Head of caudate nucleus (tissue), 42 donors: Measurements from ENCODE around the gene LDLRAD3.

Experiments used
- DNase-seq, 42 donors: peaks; one replicate each; pipeline versions ENCODE4 v3.0.0 to v3.0.0-alpha.2; 2020 to 2021; ENCODE audit warnings: mixed read lengths in 7 of 42
- intact Hi-C: fragments of 100-400 bp; cut with DNase I; formaldehyde crosslinking; loops from one replicate; pipeline ENCODE4 v1.15.0; 2022

LDLRAD3 gene

DNA sequence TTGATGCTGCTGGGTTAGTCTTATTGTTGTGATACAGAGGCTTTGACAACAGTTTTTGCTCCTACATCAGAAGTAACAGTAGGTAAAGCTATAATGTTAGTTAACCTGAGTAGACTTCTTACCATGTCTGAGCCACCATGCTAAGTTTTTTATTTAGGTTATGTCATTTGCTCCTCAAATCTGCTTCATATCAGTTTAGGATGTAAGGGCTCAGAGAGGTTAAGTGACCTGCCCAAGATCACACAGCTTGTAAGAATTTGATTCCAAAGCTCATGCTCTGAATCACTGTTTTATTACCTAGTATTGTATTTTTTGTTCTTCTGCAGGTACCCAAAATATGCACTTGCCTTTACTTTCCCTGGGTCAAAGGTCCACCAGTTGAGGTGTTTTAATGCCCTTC lies 183.7 kb downstream of the LDLRAD3 start:
- no peak for DNase-seq
- intact Hi-C loops: no loop called here

DNA sequence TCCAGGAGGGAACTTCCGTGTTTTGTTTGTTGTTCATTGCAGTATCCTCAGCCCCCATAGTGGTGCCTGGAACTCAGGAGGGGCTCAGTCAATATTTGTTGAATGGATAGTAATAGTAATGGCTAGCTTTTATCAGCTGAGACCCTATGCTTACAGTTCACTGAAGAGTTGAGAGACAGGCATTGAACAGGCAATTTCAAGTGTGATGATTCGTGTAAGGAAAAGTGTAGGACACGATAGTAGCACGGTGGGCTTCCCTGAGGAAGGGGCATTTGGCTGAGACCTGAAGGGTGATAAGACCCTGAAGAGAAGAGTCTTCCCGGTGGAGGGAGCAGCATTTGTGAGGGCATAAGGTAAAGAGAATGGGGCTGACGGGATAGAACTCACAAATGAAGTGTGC lies 186.1 kb downstream of the LDLRAD3 start:
- DNase-seq: no peak
- intact Hi-C loops: loop anchor here (5.0 kb wide), 3 partner anchors 93 to 513 kb away; partner anchors contain the start of gene FJX1

DNA sequence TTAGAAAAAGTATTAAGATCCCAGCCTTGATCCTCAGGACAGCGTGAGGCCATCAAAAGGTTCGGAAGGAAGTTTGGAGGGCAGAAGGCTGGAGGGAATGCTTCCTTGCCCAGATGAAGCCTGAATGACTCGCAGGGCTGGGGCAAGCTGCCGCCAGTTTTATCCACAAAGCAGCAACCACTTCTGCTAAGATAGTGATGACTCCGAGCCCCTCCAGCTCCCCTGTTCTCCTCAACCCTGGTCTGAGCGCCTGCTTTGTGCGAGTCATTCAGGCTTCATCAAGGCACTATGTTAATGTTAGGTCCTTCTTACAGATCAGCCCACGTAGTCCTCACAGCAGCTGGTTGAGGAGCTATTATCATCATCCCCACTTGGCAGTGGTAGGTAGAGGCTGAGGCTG lies 186.5 kb downstream of the LDLRAD3 start:
- DNase-seq: no peak
- intact Hi-C loops: loop anchor here (5.0 kb wide), 3 partner anchors 93 to 513 kb away; partner anchors contain the start of gene FJX1

DNA sequence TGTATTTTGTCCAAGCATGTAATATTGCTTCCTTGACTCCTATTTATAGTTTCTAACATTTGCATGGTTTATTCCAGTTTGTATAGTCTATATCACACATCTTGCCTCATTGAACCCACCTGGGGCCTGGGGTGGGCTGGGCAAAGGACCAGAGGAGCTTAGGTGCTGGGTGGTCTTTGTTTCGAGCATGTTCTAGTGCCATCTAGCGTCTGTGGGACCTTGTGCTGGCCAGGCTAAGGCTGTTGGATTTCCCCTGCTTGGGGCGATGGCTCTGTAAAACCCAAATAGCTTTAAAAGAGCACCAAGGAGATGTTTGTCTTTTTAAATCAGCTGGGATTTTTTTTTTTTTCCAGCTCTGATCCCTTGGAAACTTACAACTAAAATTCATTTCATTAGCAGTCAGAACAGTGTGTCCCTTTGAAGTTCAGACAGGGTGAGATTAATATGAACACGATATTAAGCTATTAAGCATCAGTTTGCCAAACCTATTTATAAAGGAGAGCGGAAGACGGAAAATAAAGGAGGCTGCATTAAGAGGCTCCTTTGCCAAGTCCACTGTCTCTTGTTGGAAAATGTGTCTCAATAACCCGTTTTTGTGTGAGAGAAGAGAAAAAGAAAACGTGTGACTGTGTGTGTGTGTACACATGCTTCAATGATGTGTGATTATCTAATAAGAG lies 188.0 kb downstream of the LDLRAD3 start:
- intact Hi-C loops: loop anchor here (5.0 kb wide), 3 partner anchors 95 to 515 kb away; partner anchors contain the start of gene FJX1
- DNase-seq: peak in 41 of 42 donors; percentile 42 to 88 (median 69)

DNA sequence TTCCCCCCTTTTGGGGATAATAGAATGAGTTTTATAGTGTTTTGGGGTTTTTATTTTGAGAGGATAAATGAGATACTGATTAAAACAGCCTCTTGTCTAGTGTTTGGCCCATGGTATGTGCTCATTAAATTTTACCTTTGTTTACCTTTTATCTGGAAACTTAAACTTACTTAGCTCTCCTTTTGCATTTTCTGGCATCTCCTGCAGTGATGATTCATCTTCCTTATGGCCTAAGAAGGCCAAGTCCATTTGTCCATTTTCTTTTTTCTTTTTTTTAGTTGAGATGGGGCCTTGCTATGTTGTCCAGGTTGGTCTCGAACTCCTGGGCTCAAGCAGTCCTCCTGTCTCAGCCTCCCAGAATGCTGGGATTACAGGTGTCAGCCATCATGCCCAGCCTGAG lies 189.1 kb downstream of the LDLRAD3 start:
- DNase-seq: no peak
- intact Hi-C loops: loop anchor here (5.0 kb wide), 3 partner anchors 96 to 516 kb away; partner anchors contain the start of gene FJX1

DNA sequence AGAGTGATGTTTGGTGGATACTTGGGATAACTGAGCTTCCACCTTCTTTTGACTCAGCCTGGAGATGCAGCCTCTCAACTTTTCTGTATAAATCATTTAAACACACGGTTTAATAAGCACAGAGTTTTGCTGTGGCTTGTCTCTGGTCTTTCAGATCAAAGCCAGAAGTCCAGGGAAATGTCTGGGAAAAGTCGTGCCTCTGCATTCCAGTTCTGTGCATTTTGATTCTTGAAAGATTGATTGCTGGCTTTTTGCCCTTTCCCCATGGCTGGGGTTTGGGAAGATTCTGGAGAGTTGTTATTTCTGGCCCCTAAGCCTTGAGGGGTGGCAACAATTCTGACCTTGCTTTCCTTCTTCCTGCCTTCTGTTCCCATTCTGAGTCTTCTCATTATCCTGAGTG lies 191.2 kb downstream of the LDLRAD3 start:
- intact Hi-C loops: no loop called here
- DNase-seq: no peak

DNA sequence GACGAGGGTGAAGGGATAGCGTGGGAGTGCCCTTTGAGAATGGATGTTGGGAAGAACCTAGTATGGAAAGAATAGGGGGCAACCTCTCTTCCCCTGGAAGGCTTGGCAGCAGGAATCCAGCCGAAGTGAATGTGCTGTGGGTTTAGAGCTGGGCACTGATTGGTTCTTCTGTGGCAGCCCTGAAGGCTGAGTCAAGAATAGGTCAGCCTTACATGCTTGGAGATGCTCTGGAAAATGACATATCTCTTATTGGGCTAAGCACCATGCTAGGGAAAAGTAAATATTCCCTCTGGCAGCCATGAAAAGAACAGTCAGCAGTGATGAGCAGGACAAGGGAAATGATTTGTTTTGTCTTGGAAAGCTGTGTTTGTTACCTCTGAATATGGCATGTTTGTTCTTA lies 195.9 kb downstream of the LDLRAD3 start:
- DNase-seq: no peak
- intact Hi-C loops: no loop called here

DNA sequence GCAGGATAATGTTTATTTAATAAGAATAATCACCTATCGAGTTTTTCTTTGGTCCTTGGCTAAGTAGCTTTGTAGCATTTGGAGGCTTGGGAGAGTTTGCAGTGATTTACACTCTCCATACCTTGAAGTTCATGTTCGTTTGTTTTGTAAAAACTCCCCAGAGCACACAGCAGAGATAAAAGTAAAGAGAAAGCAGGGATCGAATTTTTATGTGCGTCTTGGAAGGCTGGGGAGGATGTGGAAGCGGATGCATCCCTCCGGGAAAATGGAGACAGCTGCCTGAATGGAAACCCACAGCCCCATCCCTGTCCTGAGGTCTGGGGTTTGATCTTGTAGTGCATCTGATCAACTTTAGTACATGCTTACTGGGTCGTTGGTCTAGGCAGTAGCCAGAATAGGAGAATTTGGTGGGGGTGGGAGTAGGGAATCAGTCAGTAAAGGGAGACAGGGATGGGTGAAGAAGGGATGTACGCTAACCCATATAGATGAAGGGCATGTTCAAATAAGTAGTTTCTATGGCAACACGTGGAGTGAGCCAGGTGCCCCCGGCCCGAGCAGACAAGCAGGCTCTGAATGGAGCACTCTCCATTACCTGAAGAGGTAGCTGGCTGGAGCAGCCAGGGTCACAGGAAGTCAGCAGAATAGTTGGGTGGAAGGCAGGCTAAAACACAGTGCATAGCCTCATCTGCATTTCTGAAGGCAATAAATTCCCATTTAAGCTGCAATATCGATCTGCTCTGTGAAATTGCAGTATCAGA lies 197.5 kb downstream of the LDLRAD3 start:
- intact Hi-C loops: no loop called here
- no peak for DNase-seq

DNA sequence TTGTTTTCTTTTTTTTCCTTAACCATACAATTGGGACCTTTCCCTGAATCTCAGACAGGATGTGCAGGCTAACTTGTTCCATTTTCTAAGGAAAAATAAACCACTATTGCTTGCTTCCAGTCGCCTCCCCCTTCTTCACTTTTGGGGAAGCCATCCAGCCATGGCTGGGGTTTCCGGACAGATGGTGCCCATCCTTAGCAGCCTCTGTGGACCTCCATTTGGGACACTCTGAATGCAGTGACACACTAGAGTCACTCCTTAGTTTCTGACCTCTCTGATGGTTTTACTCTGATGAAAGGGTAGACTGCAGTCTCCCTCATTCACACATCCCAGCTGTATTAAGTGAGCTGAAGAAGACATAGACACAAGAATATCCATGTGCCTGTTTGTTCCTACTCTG lies 198.1 kb downstream of the LDLRAD3 start:
- no peak for DNase-seq
- intact Hi-C loops: no loop called here

DNA sequence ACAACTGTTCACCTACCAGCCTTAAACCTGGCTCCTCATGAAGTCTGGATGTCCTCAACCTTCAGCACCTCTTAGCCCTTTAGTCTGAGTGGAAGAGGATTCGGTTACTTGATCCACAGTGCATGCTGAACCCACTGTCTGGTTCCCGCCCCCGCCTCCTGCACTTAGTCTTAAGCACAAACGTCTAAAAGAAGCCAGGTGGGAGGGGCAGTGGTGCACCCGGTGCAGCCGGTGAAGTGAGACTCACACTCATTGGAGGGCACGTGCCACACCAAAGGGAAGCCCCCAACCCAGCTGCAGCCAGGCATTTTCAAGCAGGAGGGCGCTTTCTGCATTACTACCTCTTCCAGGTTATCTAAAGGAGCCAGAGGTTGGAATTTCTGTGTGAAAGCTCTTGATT lies 198.6 kb downstream of the LDLRAD3 start:
- intact Hi-C loops: no loop called here
- peak in 2 of 42 donors; percentile 12 to 21 for DNase-seq

DNA sequence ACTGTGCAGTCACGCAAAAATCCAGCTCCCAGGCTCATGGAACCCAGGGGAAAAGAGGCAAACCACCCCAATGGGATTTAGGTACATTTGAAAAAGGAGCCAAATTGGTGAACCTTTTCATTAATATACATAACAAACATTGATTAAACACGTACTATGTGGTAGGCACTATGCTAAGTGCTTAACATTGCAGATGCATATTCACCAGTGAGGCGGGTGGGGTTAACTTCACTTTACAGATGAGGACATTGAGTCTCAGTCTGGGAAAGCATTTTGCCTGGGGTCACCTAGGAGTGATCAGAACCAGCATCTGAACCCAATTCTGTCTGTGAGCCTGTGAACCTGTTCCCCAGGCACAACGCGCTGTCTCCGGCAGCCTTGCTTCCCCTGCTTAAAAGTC lies 199.0 kb downstream of the LDLRAD3 start:
- intact Hi-C loops: no loop called here
- no peak for DNase-seq

DNA sequence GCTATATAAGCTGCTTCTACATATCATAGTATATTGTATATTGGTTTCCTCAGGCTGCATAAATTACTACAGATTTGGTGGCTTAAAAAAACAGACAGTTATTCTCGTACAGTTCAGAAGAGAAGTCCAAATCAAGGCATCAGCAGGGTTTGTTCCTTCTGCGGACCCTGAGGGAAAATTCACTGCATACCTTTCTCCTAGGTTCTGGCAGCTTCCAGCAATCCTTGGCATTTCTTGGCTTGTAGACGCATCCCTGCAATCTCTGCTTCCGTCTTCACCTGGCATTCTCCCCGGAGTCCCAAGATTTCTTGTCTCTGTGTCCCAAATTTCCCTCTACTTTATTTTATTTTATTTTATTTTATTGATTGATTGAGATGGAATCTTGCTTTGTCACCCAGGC lies 202.6 kb downstream of the LDLRAD3 start:
- intact Hi-C loops: no loop called here
- DNase-seq: no peak

DNA sequence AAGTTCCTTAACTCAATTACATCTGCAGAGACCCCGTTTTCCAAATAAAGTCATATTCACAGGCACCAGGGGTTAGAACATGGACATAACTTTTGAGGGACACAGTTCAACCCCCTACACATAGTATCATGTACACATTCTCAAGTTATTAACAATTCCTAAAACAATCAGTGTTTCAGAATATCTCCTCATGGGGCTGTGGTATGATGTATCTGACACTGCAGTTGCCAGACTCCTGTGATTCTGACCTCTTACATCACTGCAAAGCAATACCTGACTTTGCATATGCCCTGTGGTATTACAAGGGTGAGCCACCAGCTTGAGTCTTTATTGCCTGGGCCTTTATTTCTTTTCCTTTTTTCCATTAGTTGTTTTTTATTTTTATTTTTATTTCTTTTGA lies 203.6 kb downstream of the LDLRAD3 start:
- intact Hi-C loops: no loop called here
- DNase-seq: peak in 1 of 42 donors; percentile 8

DNA sequence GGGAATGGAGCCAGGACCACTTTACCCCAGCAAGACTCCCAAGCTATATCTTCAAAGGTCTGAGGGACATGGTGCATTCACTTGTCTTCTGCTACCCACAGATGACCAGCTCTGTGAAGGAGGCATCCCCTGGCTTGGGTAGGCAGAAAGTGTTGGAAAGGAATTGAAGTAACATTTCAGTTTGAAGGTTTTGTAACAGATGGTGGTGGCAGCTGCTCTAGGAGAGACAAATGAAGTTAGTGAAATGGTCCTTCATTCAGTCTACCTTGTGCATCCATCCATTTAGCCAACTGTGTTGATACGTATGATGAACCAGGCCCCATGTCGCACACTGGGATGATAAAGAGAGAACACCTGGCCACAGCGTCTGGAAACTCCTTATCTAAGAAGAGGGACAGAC lies 204.8 kb downstream of the LDLRAD3 start:
- DNase-seq: peak in 2 of 42 donors; percentile 17 to 39
- intact Hi-C loops: no loop called here

DNA sequence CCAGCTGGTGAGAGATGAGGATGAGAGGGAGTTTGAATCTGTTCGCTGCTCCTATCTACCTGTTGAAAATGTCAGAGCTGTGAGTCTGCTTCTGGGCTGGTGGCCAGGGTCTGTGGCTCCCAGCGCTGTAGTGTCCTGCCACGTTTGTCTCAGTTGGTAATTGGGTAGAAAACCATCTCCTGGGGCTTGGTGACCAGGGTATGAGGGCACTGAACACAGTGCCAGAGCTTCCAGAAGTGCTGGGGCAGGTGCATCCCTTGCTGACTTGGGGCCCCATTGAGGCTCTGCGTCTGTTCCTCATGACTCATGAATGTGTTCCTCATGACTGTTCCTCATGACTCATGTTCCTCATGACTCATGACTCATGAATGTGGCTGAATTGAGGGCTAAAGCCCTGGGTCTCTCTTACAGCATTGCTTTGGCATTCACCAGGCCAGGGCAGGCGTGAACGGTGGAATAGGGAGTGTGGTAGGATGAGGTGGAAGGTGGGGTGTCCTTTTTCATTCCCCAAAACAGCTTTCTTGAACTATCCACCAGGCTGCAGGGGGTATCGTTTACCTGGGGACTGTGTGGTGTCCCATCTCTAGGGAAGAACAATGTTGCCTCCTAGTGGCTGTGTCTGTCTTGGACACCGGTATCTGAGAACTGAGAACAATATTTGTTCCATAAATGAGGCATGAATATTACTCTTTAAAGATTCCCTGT lies 205.8 kb downstream of the LDLRAD3 start:
- peak in 37 of 42 donors; percentile 5 to 82 (median 44) for DNase-seq
- intact Hi-C loops: no loop called here

DNA sequence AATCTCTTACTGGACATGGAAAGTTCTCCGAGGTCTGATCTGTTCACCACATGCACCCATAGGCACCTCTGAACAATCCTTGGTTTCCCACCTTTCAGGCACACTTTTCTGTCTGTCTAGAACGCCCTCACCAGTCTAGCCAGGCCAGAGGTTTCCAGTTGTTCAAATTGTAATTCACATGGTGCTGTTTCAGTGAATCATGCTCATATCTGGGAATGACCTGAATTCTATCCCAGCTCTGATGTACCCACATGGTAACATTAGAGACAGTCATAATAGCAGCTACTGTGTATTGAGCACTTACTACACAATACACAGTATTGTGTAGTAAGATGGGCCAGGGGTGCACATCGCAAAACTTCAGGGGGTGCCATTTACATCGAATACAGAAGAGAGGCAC lies 207.1 kb downstream of the LDLRAD3 start:
- peak in 1 of 42 donors; percentile 15 for DNase-seq
- intact Hi-C loops: no loop called here

DNA sequence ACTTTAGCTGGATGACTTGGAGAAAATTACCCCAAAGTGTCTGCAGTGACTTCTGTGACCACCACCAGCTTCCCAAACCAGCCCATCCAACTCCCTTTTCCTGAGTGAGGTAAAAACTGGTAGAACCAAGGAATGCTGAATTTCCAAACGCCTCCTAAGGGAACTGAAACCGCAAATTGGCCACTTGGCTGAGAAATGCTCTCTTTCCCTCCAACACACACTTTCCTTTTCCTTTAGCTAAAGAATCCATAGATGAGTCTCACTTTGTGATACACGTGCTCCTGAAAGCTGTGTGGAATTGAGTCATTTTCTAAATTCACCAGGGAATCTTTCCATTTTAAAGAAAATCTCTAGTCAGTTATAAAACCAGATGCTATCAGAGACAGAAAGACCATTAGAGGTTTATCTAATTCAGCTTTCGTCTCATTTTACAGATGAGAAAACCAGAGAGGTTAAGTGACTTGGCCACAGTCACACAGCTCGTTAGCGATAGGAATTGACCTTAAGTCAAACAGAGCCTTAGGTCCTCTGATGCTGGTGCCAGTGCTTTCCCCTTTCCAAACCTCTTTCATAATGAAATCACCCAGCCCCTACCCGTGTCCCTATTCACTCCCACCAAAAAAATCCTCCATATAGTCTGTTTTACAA lies 208.2 kb downstream of the LDLRAD3 start:
- DNase-seq: peak in 1 of 42 donors; percentile 5
- intact Hi-C loops: no loop called here

DNA sequence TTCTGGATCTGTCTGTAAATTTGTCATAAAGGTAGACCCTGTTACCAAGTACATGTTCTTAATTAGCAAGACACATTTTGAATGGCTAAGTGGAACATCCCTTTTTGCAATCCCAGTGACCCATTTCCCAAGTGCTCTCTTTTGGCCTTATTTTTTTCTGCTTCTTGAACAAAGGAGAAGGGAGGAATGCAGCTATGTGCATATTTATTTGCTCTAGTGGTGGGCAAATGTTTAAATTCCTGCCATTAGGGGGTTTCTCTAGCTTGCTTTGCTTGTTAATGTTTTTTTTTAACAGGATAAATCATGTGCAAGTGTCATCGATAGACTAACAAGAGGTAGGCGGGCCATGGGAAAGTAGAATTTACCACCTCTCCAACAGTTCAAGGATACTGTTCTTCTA lies 209.7 kb downstream of the LDLRAD3 start:
- intact Hi-C loops: no loop called here
- no peak for DNase-seq

DNA sequence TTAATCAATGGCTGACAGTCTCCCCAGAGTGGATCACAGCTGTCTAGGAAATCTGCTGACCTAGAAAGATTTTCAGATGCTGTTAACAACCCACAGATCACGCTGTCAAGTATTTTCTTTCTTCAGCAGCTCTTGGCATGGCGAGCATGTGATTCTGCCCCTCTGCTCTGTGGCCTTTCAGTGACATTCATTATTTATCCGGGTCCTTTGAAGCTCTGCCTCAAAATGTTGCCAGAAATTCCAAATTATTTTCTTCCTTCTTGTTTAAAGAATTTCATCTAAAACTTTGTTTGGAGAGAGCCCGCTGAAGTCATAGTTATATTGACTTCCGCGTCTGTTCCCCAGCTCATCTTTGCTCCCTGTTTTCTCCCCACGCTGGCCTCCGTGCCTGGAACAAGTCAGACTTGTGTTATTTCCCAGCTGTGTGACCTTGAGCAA lies 211.3 kb downstream of the LDLRAD3 start:
- DNase-seq: peak in 1 of 42 donors; percentile 15
- intact Hi-C loops: no loop called here
